Skeletal muscle tissue (tissue), 4 donors: ENCODE measurements around the gene ALS2CL. TPM values are rescaled to one million over a fixed set of nuclear protein-coding genes. Genes with fewer than 3 reads are reported as not detected.

Source experiments
- H3K27ac ChIP-seq: one replicate; pipeline ENCODE4 v1.7.0; 2013; ENCODE audit warnings: mild to moderate bottlenecking, low read depth, low read length, inconsistent platforms
- H3K27me3 ChIP-seq, 3 donors: one replicate each; pipeline ENCODE4 v1.7.0; 2013; ENCODE audit warnings: low read length in 3 of 3; ENCODE audit not compliant: control insufficient read depth in 3 of 3, insufficient read depth in 3 of 3
- H3K36me3 ChIP-seq, 3 donors: one replicate each; pipeline ENCODE4 v1.7.0; 2013; ENCODE audit warnings: low read length in 3 of 3; ENCODE audit not compliant: control insufficient read depth in 3 of 3, insufficient read depth in 3 of 3
- H3K4me1 ChIP-seq, 3 donors: one replicate each; pipeline ENCODE4 v1.7.0; 2013; ENCODE audit warnings: low read length in 3 of 3, mild to moderate bottlenecking in 3 of 3; ENCODE audit not compliant: control insufficient read depth in 3 of 3, insufficient read depth in 3 of 3
- H3K4me3 ChIP-seq, 3 donors: one replicate each; pipeline ENCODE4 v1.7.0; 2013; ENCODE audit warnings: low read length in 3 of 3
- H3K9ac ChIP-seq, 3 donors: one replicate each; pipeline ENCODE4 v1.7.0; 2013; ENCODE audit warnings: low read length in 3 of 3, mild to moderate bottlenecking in 3 of 3, moderate library complexity in 2 of 3, low read depth in 1 of 3
- H3K9me3 ChIP-seq, 3 donors: one replicate each; pipeline ENCODE4 v1.7.0; 2013; ENCODE audit warnings: low read length in 3 of 3; ENCODE audit not compliant: control insufficient read depth in 3 of 3
- total RNA-seq: library from RNA; depleted of rRNA; stranded (reverse); fragments of >200 nt; gene quantifications from one replicate; pipeline ENCODE4 v1.2.3, GENCODE V29; 2014
- donor health status: Osteomylitis.

ALS2CL gene
- total RNA-seq, 1 donor from 2014 or later: 5.2 TPM

- H3K9me3 ChIP-seq: no peaks in the 10 kb centered on the region
- peaks cover 4 to 14% (median 10%) of the 10 kb centered on the region in 3 donors for H3K4me1 ChIP-seq
- H3K27ac ChIP-seq: no peak overlapping the region
- H3K27me3 ChIP-seq: no peaks in the 10 kb centered on the region
- H3K9ac ChIP-seq: no peak overlapping the region
- no peak overlapping the region for H3K4me3 ChIP-seq
- H3K36me3 ChIP-seq: peaks cover 32 to 40% (median 37%) of the 10 kb centered on the region in 3 donors
Observed at GRCh38 chr3:46671541-46672348, 21.7 kb downstream of the ALS2CL start.

- Histone ChIP-seq H3K4me1 (peaks cover 4 to 9% (median 4%) of the 10 kb centered on the region in 3 donors), H3K27me3 (no peaks in the 10 kb centered on the region), H3K27ac (no peak overlapping the region), H3K9ac (no peak overlapping the region), H3K9me3 (no peaks in the 10 kb centered on the region), H3K4me3 (no peak overlapping the region), H3K36me3 (peaks cover 32 to 36% (median 35%) of the 10 kb centered on the region in 3 donors)
Observed at GRCh38 chr3:46670891-46671427, 22.5 kb downstream of the ALS2CL start.

- peaks cover 0 to 2% (median 0%) of the 10 kb centered on the region in 3 donors for H3K4me1 ChIP-seq
- no peaks in the 10 kb centered on the region for H3K27me3 ChIP-seq
- H3K27ac ChIP-seq: no peak overlapping the region
- H3K36me3 ChIP-seq: peaks cover 27 to 30% (median 29%) of the 10 kb centered on the region in 3 donors
- H3K4me3 ChIP-seq: no peak overlapping the region
- H3K9ac ChIP-seq: no peak overlapping the region
- no peaks in the 10 kb centered on the region for H3K9me3 ChIP-seq
Observed at GRCh38 chr3:46670000-46670890, 23.2 kb downstream of the ALS2CL start.

DNA sequence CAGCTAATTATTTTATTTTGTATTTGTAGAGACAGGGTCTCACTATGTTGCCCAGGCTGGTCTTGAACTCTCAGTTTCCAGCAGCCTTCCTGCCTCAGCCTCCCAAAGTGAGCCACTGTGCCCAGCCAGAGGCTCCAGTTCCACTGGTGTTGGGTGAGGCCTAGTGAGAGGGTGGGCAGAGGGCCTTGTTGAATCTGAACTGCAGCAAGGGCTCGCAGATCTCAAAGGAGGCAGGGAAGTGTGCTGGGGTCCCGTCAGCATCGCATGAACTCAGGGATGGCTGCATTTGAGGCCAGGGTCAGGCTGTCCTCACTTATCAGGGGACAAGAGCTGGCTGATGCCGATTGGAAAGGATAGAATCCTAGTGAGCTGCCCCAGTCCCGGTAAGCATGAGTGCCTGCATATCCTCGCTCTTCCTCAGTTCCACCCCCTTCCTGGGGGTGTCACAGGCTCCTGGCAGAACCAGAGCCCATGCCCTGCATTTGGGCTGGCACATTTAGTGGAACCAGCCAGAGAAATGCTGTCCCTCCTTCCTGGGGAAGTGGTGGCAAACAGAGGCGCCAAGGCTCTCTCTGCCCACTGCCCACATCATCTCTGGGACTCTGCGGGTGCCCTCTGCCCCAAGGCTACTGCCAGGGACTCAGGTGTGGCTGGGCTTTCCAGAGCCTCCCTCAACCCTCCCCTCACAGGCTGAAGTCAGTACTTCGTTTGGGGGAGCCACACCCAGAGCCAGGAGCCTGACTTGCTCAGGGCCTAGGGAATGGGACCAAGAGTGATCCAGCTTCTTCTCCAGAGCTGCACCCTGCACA, 24.1 kb downstream of the ALS2CL start:
- Histone ChIP-seq H3K36me3 (peaks cover 24 to 27% (median 26%) of the 10 kb centered on the region in 3 donors), H3K4me3 (no peak overlapping the region), H3K4me1 (peaks cover 4 to 7% (median 5%) of the 10 kb centered on the region in 3 donors), H3K9ac (no peak overlapping the region), H3K9me3 (no peaks in the 10 kb centered on the region), H3K27ac (no peak overlapping the region), H3K27me3 (no peaks in the 10 kb centered on the region)

GRCh38 chr3:46668591-46668990, 24.9 kb downstream of the ALS2CL start:
- H3K4me1 ChIP-seq: peaks cover 11 to 14% (median 13%) of the 10 kb centered on the region in 3 donors
- H3K9me3 ChIP-seq: no peaks in the 10 kb centered on the region
- H3K4me3 ChIP-seq: no peak overlapping the region
- H3K27ac ChIP-seq: no peak overlapping the region
- H3K9ac ChIP-seq: no peak overlapping the region
- H3K27me3 ChIP-seq: no peaks in the 10 kb centered on the region
- peaks cover 17 to 19% (median 18%) of the 10 kb centered on the region in 3 donors for H3K36me3 ChIP-seq

GRCh38 chr3:46668116-46668515, 25.4 kb downstream of the ALS2CL start:
- Histone ChIP-seq H3K9me3 (no peaks in the 10 kb centered on the region), H3K4me1 (peaks cover 16 to 19% (median 18%) of the 10 kb centered on the region in 3 donors), H3K27ac (no peak overlapping the region), H3K4me3 (no peak overlapping the region), H3K9ac (no peak overlapping the region), H3K27me3 (no peaks in the 10 kb centered on the region), H3K36me3 (peaks cover 12 to 15% (median 13%) of the 10 kb centered on the region in 3 donors)

DNA sequence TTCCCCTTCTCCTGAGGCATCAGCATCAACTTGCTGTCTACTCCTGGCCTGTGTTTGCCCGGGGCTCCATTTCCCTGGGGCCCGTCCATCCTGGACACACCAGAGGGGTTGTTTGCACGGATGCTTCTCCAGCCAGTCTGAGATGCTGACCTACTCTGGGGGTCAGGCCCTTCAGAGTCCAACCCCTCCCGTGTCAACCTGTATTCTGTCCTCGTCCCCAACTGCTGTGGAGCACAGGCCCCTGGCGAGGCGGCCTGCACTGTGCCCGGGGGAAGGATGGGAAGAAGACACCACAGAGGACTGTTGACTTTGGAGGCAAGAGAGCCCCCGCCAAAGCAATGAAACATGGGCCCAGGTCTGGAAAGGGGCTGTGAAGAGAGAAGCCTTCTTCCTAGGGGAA, 25.8 kb downstream of the ALS2CL start:
- Histone ChIP-seq H3K27ac (no peak overlapping the region), H3K4me1 (peaks cover 20 to 23% (median 23%) of the 10 kb centered on the region in 3 donors), H3K27me3 (no peaks in the 10 kb centered on the region), H3K9ac (no peak overlapping the region), H3K36me3 (peaks cover 11 to 15% (median 11%) of the 10 kb centered on the region in 3 donors), H3K9me3 (no peaks in the 10 kb centered on the region), H3K4me3 (no peak overlapping the region)

DNA sequence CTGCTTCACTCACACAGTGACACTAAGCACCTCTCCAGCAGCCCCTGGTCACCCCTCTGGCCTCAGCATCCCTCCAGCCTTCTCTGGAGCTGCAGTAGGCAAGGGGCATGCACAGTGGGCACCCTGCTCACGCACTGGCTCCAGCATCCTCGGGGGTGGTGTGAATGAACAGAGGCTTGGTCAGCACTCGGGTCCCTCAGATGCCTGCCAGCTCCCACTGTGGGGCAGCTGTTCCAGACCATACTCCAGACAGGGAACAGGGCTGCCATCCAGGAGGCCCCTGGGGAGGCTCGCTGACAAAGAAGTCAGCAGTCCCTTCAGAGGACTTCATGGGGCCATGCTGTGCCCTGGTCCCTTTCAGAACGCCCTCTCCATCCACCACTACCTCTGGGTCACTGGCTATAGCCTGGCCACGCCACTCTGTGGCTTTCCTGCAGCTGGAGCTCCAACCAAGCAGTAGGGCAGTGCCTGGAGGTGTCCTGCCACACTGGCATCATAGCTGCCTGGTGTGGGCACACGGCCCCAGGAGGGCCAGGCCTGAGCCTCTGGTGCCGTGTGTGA, 26.3 kb downstream of the ALS2CL start:
- H3K4me1 ChIP-seq: peaks cover 25 to 29% (median 28%) of the 10 kb centered on the region in 3 donors
- H3K4me3 ChIP-seq: no peak overlapping the region
- no peak overlapping the region for H3K27ac ChIP-seq
- H3K27me3 ChIP-seq: no peaks in the 10 kb centered on the region
- H3K36me3 ChIP-seq: peaks cover 11 to 15% (median 11%) of the 10 kb centered on the region in 3 donors
- no peaks in the 10 kb centered on the region for H3K9me3 ChIP-seq
- H3K9ac ChIP-seq: no peak overlapping the region

GRCh38 chr3:46666453-46666845, 27.0 kb downstream of the ALS2CL start:
- Histone ChIP-seq H3K27me3 (no peaks in the 10 kb centered on the region), H3K27ac (no peak overlapping the region), H3K9ac (no peak overlapping the region), H3K4me3 (no peak overlapping the region), H3K9me3 (no peaks in the 10 kb centered on the region), H3K4me1 (peaks cover 27 to 34% (median 30%) of the 10 kb centered on the region in 3 donors), H3K36me3 (peaks cover 8 to 10% (median 8%) of the 10 kb centered on the region in 3 donors)
